SK-N-DZ (cell line): Measurements from ENCODE around the gene AGBL1.

Experiments used
- small RNA-seq, 2 experiments: library from RNA; depleted of rRNA; stranded (forward); fragments of <200 nt; gene quantifications; one replicate each; pipeline ENCODE3, GENCODE V24; 2014

Gene AGBL1

Small RNA genes within 50 kb of the gene (small RNA-seq; reads per million reads assigned to genes)
- gene RF00284 (0 to 0.16 reads per million in 2 experiments), gene RNA5SP400 (0 reads per million in 2 experiments)
